GM23338 (cell line): ENCODE measurements around the gene OPRD1. TPM values are rescaled to one million over a fixed set of nuclear protein-coding genes. Genes with fewer than 3 reads are reported as not detected.

Experiments used
- ATAC-seq: fragments of 200-7000 bp; cut with Tn5 transposase; 3 replicates; pipeline ENCODE4 v1.9.1; 2020
- DNase-seq: peaks from one replicate; pipeline ENCODE4 v3.0.0-alpha.2; 2015; ENCODE audit warnings: low spot score
- H2AFZ ChIP-seq: fragments of 200-600 bp; sonication (generic); 2 replicates; pipeline ENCODE4 v1.8.0; 2016; ENCODE audit warnings: antibody characterized with exemption, mild to moderate bottlenecking, moderate library complexity
- H3F3A ChIP-seq: fragments of 200-600 bp; sonication (generic); replicated peaks from 2 replicates; pipeline ENCODE4 v1.8.0; 2017; ENCODE audit warnings: antibody characterized with exemption, mixed run types, low read depth
- H3K27ac ChIP-seq: fragments of 200-600 bp; sonication (generic); 2 replicates; pipeline ENCODE4 v1.6.1; 2016; ENCODE audit warnings: low read depth
- H3K27me3 ChIP-seq: fragments of 200-600 bp; sonication (generic); 2 replicates; pipeline ENCODE4 v1.8.0; 2016; ENCODE audit warnings: mild to moderate bottlenecking, mixed run types, moderate library complexity; ENCODE audit not compliant: insufficient read depth
- H3K36me3 ChIP-seq: fragments of 200-600 bp; sonication (generic); 2 replicates; pipeline ENCODE4 v1.8.0; 2016; ENCODE audit warnings: mild to moderate bottlenecking; ENCODE audit not compliant: insufficient read depth
- H3K4me1 ChIP-seq: fragments of 200-600 bp; sonication (generic); 2 replicates; pipeline ENCODE4 v1.8.0; 2016; ENCODE audit warnings: mild to moderate bottlenecking, moderate library complexity; ENCODE audit not compliant: insufficient read depth
- H3K4me2 ChIP-seq: fragments of 200-600 bp; sonication (generic); 2 replicates; pipeline ENCODE4 v1.7.1; 2017; ENCODE audit warnings: mixed run types
- H3K4me3 ChIP-seq: fragments of 200-600 bp; sonication (generic); 2 replicates; pipeline ENCODE4 v1.6.1; 2016; ENCODE audit warnings: mixed run types
- H3K79me2 ChIP-seq: fragments of 200-600 bp; sonication (generic); replicated peaks from 2 replicates; pipeline ENCODE4 v1.8.0; 2017; ENCODE audit warnings: mild to moderate bottlenecking; ENCODE audit not compliant: insufficient read depth
- H3K9me2 ChIP-seq: fragments of 200-600 bp; sonication (generic); 2 replicates; pipeline ENCODE4 v1.8.0; 2017; ENCODE audit not compliant: insufficient read depth
- H4K20me1 ChIP-seq: fragments of 200-600 bp; sonication (generic); replicated peaks from 2 replicates; pipeline ENCODE4 v1.8.0; 2017; ENCODE audit warnings: mild to moderate bottlenecking; ENCODE audit not compliant: insufficient read depth
- H3K27ac Mint-ChIP-seq: 2 replicates; pipeline ENCODE4 v1.8.0; 2020; ENCODE audit warnings: inconsistent platforms, mild to moderate bottlenecking, moderate library complexity, mixed read lengths
- H3K27me3 Mint-ChIP-seq: 3 replicates; pipeline ENCODE4 v1.8.0; 2022; ENCODE audit warnings: low read depth, mild to moderate bottlenecking, moderate library complexity, mixed read lengths, inconsistent platforms; ENCODE audit not compliant: insufficient read depth, poor library complexity
- H3K36me3 Mint-ChIP-seq: 3 replicates; pipeline ENCODE4 v1.8.0; 2021; ENCODE audit warnings: low read depth, mild to moderate bottlenecking, inconsistent platforms, moderate library complexity, mixed read lengths
- H3K4me1 Mint-ChIP-seq: 3 replicates; pipeline ENCODE4 v1.8.0; 2020; ENCODE audit warnings: mild to moderate bottlenecking, inconsistent platforms, mixed read lengths
- H3K4me3 Mint-ChIP-seq: 3 replicates; pipeline ENCODE4 v1.8.0; 2021; ENCODE audit warnings: moderate library complexity, mild to moderate bottlenecking, inconsistent platforms, mixed read lengths
- H3K9me3 Mint-ChIP-seq: 3 replicates; pipeline ENCODE4 v1.8.0; 2020; ENCODE audit warnings: moderate library complexity, mild to moderate bottlenecking, inconsistent platforms, mixed read lengths
- CREB1 ChIP-seq: fragments of 250-450 bp; sonication (Bioruptor Pico); IDR thresholded peaks from 2 replicates; pipeline ENCODE4 v1.5.0; 2020; ENCODE audit warnings: low read depth, mild to moderate bottlenecking, moderate library complexity
- CTCF ChIP-seq, 2 experiments: fragments of 200-600 bp in 1 of 2; sonication (generic) in 1 of 2; conservative IDR thresholded peaks; 2 replicates each; pipeline versions ENCODE4 v1.5.1 to v1.6.1; 2016 to 2017; ENCODE audit warnings: antibody characterized with exemption in 2 of 2, low read depth in 2 of 2, mild to moderate bottlenecking in 2 of 2, moderate library complexity in 1 of 2
- ETS1 ChIP-seq: IDR thresholded peaks from 2 replicates; pipeline ENCODE4 v1.6.1; 2016; ENCODE audit warnings: antibody characterized with exemption
- EZH2 ChIP-seq: fragments of 200-600 bp; sonication (generic); IDR thresholded peaks from one replicate; pipeline ENCODE4 v1.8.0; 2017; ENCODE audit warnings: antibody characterized with exemption, mild to moderate bottlenecking, low read depth; ENCODE audit not compliant: unreplicated experiment
- EZH2phosphoT487 ChIP-seq: fragments of 200-600 bp; sonication (generic); IDR thresholded peaks from one replicate; pipeline ENCODE4 v1.8.1; 2018; ENCODE audit warnings: antibody characterized with exemption; ENCODE audit not compliant: unreplicated experiment
- NANOG ChIP-seq: IDR thresholded peaks from 2 replicates; pipeline ENCODE4 v1.6.1; 2016; ENCODE audit warnings: antibody characterized with exemption, borderline replicate concordance
- POLR2AphosphoS5 ChIP-seq: IDR thresholded peaks from 2 replicates; pipeline ENCODE4 v1.6.1; 2016; ENCODE audit warnings: antibody characterized with exemption, low read depth
- REST ChIP-seq: IDR thresholded peaks from one replicate; pipeline ENCODE4 v1.6.1; 2018; ENCODE audit warnings: antibody characterized with exemption; ENCODE audit not compliant: unreplicated experiment
- STAT1 ChIP-seq: IDR thresholded peaks from one replicate; pipeline ENCODE4 v1.6.1; 2016; ENCODE audit warnings: antibody characterized with exemption; ENCODE audit not compliant: unreplicated experiment
- ZNF114 ChIP-seq: fragments of 250-450 bp; sonication (Bioruptor Pico); IDR thresholded peaks from 2 replicates; pipeline ENCODE4 v1.5.0; 2020; ENCODE audit warnings: mild to moderate bottlenecking, moderate library complexity
- ZNF331 ChIP-seq: fragments of 250-450 bp; sonication (Bioruptor Pico); IDR thresholded peaks from 2 replicates; pipeline ENCODE4 v1.5.0; 2020; ENCODE audit warnings: low read depth, mild to moderate bottlenecking, moderate library complexity
- polyA plus RNA-seq: library from polyadenylated mRNA; unstranded; fragments of >200 nt; fragmentation: Nextera tagmentation; extraction: Ambion mirVana; gene quantifications from 2 replicates; pipeline ENCODE4 v1.2.1, GENCODE V29; 2016
- total RNA-seq: library from RNA; depleted of rRNA; stranded (reverse); fragments of >200 nt; shearing (Covaris generic); gene quantifications from 2 replicates; pipeline ENCODE4 v1.2.3, GENCODE V29; 2014

OPRD1 gene
- total and polyA plus RNA-seq, 2 experiments from 2014 or later: 0.55 to 2.3 TPM

GRCh38 chr1:28855969-28856368 lies 44.0 kb downstream of the OPRD1 start:
- TF ChIP-seq REST (no peak), EZH2 (no peak), ZNF331 (no peak), EZH2phosphoT487 (no peak), STAT1 (no peak), CREB1 (CRISPR knock-in tag) (no peak), ETS1 (no peak), ZNF114 (CRISPR knock-in tag) (no peak), CTCF (conservative IDR thresholded peaks at IDR 0.05; ENCODE audit: low read depth in 2 of 2) (no peak), NANOG (no peak), POLR2AphosphoS5 (no peak)
- Histone ChIP-seq H3K36me3 (no peaks in the 10 kb centered on the region), H4K20me1 (0 out of 2 replicates have a peak, but pooled peaks cover 2% of the 10 kb centered on the region), H3K4me2 (no peak overlapping the region), H2AFZ (no peak overlapping the region), H3K4me3 (no peak overlapping the region), H3K4me1 (no peaks in the 10 kb centered on the region), H3F3A (no peaks in the 10 kb centered on the region), H3K27me3 (no peaks in the 10 kb centered on the region), H3K9me2 (no peaks in the 10 kb centered on the region), H3K27ac (no peak overlapping the region), H3K79me2 (no peaks in the 10 kb centered on the region)
- DNase-seq: no peak
- no peak for ATAC-seq
- Mint-ChIP-seq H3K36me3 (no peaks in the 10 kb centered on the region), H3K27ac (no peak overlapping the region), H3K4me3 (no peak overlapping the region), H3K4me1 (peaks cover 11% of the 10 kb centered on the region; the same call in 2 of the 3 replicates), H3K27me3 (no peaks in the 10 kb centered on the region), H3K9me3 (no peaks in the 10 kb centered on the region)
